ENCODE results near the gene CD99. TPM values are rescaled to one million over a fixed set of nuclear protein-coding genes. Genes with fewer than 3 reads are reported as not detected.
"Not testable (repeated sequence)": the region's sequence is repeated elsewhere in the genome, so short reads cannot be mapped to it uniquely, and the experiment has no call there.

The CD99 gene
- total RNA-seq, 1 donor from 2014 or later, result 226 TPM

GRCh38 chrX:2732076-2732475 lies 41.0 kb downstream of the CD99 start:
- no peak for DNase-seq (ENCODE audit: low read depth)
- no peak overlapping the region for H3K4me3 ChIP-seq (ENCODE audit: low read depth, low read length)
- no peak for TF ChIP-seq CTCF (conservative IDR thresholded peaks at IDR 0.05; ENCODE audit: low read depth, low read length)

- H3K4me3 ChIP-seq (ENCODE audit: low read depth, low read length), result no peak overlapping the region
- no peak for DNase-seq (ENCODE audit: low read depth)
- no peak for TF ChIP-seq CTCF (conservative IDR thresholded peaks at IDR 0.05; ENCODE audit: low read depth, low read length)
These were observed 41.6 kb downstream of the CD99 start for GRCh38 chrX:2732649-2733048.

GRCh38 chrX:2733286-2733685 lies 42.2 kb downstream of the CD99 start:
- DNase-seq (ENCODE audit: low read depth), result no peak
- TF ChIP-seq CTCF (conservative IDR thresholded peaks at IDR 0.05; ENCODE audit: low read depth, low read length), result no peak
- H3K4me3 ChIP-seq (ENCODE audit: low read depth, low read length), result no peak overlapping the region

GRCh38 chrX:2735270-2735669 lies 44.2 kb downstream of the CD99 start:
- DNase-seq (ENCODE audit: low read depth), result no peak
- no peak overlapping the region for H3K4me3 ChIP-seq (ENCODE audit: low read depth, low read length)
- no peak for TF ChIP-seq CTCF (conservative IDR thresholded peaks at IDR 0.05; ENCODE audit: low read depth, low read length)

GRCh38 chrX:2740672-2741071 lies 49.6 kb downstream of the CD99 start:
- DNase-seq (ENCODE audit: low read depth), result no peak
- no peak overlapping the region for H3K4me3 ChIP-seq (ENCODE audit: low read depth, low read length)
- TF ChIP-seq CTCF (conservative IDR thresholded peaks at IDR 0.05; ENCODE audit: low read depth, low read length), result no peak

GRCh38 chrX:2741386-2741785 lies 50.3 kb downstream of the CD99 start:
- no peak for DNase-seq (ENCODE audit: low read depth)
- TF ChIP-seq CTCF (conservative IDR thresholded peaks at IDR 0.05; ENCODE audit: low read depth, low read length), result no peak
- H3K4me3 ChIP-seq (ENCODE audit: low read depth, low read length), result no peak overlapping the region

- not testable (repeated sequence) for H3K4me3 ChIP-seq (ENCODE audit: low read depth, low read length); DNase-seq (ENCODE audit: low read depth)
These were observed 55.2 kb downstream of the CD99 start for GRCh38 chrX:2746250-2746649.

Data from epithelial cell of proximal tubule (primary cell).